Neuron (in vitro differentiated cells): ENCODE data around the gene HAVCR2.
"Not testable (repeated sequence)": the region's sequence is repeated elsewhere in the genome, so short reads cannot be mapped to it uniquely, and the experiment has no call there.

Source experiments
- H2AFZ ChIP-seq: one replicate; pipeline ENCODE4 v1.6.1; 2013; ENCODE audit warnings: low read depth, mild to moderate bottlenecking, inconsistent platforms, low read length, moderate library complexity
- H3K27me3 ChIP-seq: one replicate; pipeline ENCODE4 v1.6.1; 2013; ENCODE audit warnings: low read length; ENCODE audit not compliant: insufficient read depth
- H3K36me3 ChIP-seq: one replicate; pipeline ENCODE4 v1.6.1; 2013; ENCODE audit warnings: low read length; ENCODE audit not compliant: insufficient read depth
- H3K4me1 ChIP-seq: one replicate; pipeline ENCODE4 v1.6.1; 2013; ENCODE audit warnings: low read length; ENCODE audit not compliant: insufficient read depth
- H3K4me3 ChIP-seq: 2 replicates; pipeline ENCODE4 v1.5.1; 2013; ENCODE audit warnings: mild to moderate bottlenecking, low read length, moderate library complexity
- H3K9me3 ChIP-seq: one replicate; pipeline ENCODE4 v1.6.1; 2013; ENCODE audit warnings: low read length

The HAVCR2 gene

GRCh38 chr5:157049605-157050004 lies 59.2 kb downstream of the HAVCR2 start:
- no peak overlapping the region for H3K4me3 ChIP-seq
- no peaks in the 10 kb centered on the region for H3K36me3 ChIP-seq
- no peaks in the 10 kb centered on the region for H3K27me3 ChIP-seq
- H3K9me3 ChIP-seq, result no peaks in the 10 kb centered on the region
- H2AFZ ChIP-seq, result no peak overlapping the region
- no peaks in the 10 kb centered on the region for H3K4me1 ChIP-seq

- H3K36me3 ChIP-seq, result no peaks in the 10 kb centered on the region
- H3K9me3 ChIP-seq, result no peaks in the 10 kb centered on the region
Measured at GRCh38 chr5:157047898-157048297, 60.9 kb downstream of the HAVCR2 start.

GRCh38 chr5:157047016-157047415 lies 61.8 kb downstream of the HAVCR2 start:
- not testable (repeated sequence) for H3K4me1 ChIP-seq, H3K36me3 ChIP-seq, H2AFZ ChIP-seq, H3K27me3 ChIP-seq, H3K9me3 ChIP-seq, H3K4me3 ChIP-seq

More at GRCh38 chr5:157047898-157048297, 60.9 kb downstream of the HAVCR2 start:
- Histone ChIP-seq H2AFZ (no peak overlapping the region), H3K27me3 (no peaks in the 10 kb centered on the region), H3K4me3 (no peak overlapping the region), H3K4me1 (no peaks in the 10 kb centered on the region)

GRCh38 chr5:157046041-157046440 lies 62.8 kb downstream of the HAVCR2 start:
- H3K9me3 ChIP-seq, result no peaks in the 10 kb centered on the region
- no peak overlapping the region for H3K4me3 ChIP-seq
- no peaks in the 10 kb centered on the region for H3K36me3 ChIP-seq
- H3K27me3 ChIP-seq, result no peaks in the 10 kb centered on the region
- no peak overlapping the region for H2AFZ ChIP-seq
- H3K4me1 ChIP-seq, result no peaks in the 10 kb centered on the region

GRCh38 chr5:157045601-157046000 lies 63.2 kb downstream of the HAVCR2 start:
- Histone ChIP-seq H3K4me1 (no peaks in the 10 kb centered on the region), H3K36me3 (no peaks in the 10 kb centered on the region), H3K9me3 (no peaks in the 10 kb centered on the region), H3K4me3 (no peak overlapping the region), H2AFZ (no peak overlapping the region), H3K27me3 (no peaks in the 10 kb centered on the region)

GRCh38 chr5:157038568-157039187 lies 70.2 kb downstream of the HAVCR2 start:
- H3K4me1 ChIP-seq, result no peaks in the 10 kb centered on the region
- no peaks in the 10 kb centered on the region for H3K27me3 ChIP-seq
- H3K36me3 ChIP-seq, result no peaks in the 10 kb centered on the region
- H2AFZ ChIP-seq, result no peak overlapping the region
- H3K9me3 ChIP-seq, result no peaks in the 10 kb centered on the region
- H3K4me3 ChIP-seq, result no peak overlapping the region
